A549 (cell line): ENCODE results near the gene ROR1.

ENCODE experiments used
- CEBPB ChIP-seq, 2 experiments: fragments of >200 bp in 1 of 2; sonication (Bioruptor Twin) in 1 of 2; formaldehyde crosslinking in 1 of 2; IDR thresholded peaks; 2 replicates each; pipeline ENCODE4 v1.6.1; 2012 to 2016
- CTCF ChIP-seq: fragments of >200 bp; sonication (Bioruptor Twin); formaldehyde crosslinking; IDR thresholded peaks from 3 replicates; pipeline ENCODE4 v1.5.1; 2016
- EP300 ChIP-seq, 2 experiments: fragments of >200 bp; sonication (Bioruptor Twin); formaldehyde crosslinking; IDR thresholded peaks; 2 replicates in 1 of 2; 3 replicates in 1 of 2; pipeline ENCODE4 v1.6.1; 2016 to 2017
- MAZ ChIP-seq: fragments of 150-350 bp; IDR thresholded peaks from 2 replicates; pipeline ENCODE4 v1.6.1; 2014; ENCODE audit warnings: antibody characterized with exemption, low read depth, low read length, borderline replicate concordance
- POLR2A ChIP-seq: IDR thresholded peaks from 2 replicates; pipeline ENCODE4 v1.6.1; 2012; ENCODE audit warnings: mild to moderate bottlenecking, low read length
- RAD21 ChIP-seq, 2 experiments: fragments of >200 bp in 1 of 2; sonication (Bioruptor Twin) in 1 of 2; formaldehyde crosslinking in 1 of 2; IDR thresholded peaks in 1 of 2; conservative IDR thresholded peaks in 1 of 2; 2 replicates in 1 of 2; 3 replicates in 1 of 2; pipeline ENCODE4 v1.6.1; 2012 to 2018; ENCODE audit warnings: inconsistent platforms in 1 of 2
- REST ChIP-seq: fragments of 200-600 bp; sonication (generic); IDR thresholded peaks from 2 replicates; pipeline ENCODE4 v1.6.1; 2016; ENCODE audit warnings: antibody characterized with exemption, mild to moderate bottlenecking, moderate library complexity
- RFX5 ChIP-seq: fragments of 450-650 bp; IDR thresholded peaks from 2 replicates; pipeline ENCODE4 v1.7.1; 2014; ENCODE audit warnings: antibody characterized with exemption, mild to moderate bottlenecking, moderate library complexity

DNA sequence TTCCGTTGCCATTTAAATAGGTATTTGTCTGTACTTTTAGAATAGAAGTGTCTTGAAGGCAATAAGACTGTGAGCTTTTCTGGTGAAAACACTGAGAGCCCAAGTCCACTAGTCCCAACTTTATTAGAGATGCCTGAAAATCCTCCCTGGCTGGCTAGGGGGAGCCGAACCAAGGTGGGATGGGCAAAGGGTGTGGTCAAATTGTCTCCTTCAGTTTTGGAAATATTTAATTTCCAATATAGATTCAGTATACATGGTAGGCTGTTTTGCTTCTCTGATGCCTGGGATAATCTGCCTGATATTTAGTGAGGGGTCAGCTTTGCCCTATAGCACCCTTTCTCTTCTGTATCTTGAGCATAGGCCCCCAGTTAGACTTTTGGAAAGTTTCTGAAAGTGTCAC is 3.5 kb downstream of the ROR1 start:
- TF ChIP-seq CTCF: no peak
- no peak for TF ChIP-seq POLR2A
- no peak for TF ChIP-seq EP300 (IDR thresholded peaks at IDR 0.05)
- TF ChIP-seq RFX5: no peak
- no peak for TF ChIP-seq CEBPB (IDR thresholded peaks at IDR 0.05)
- no peak for TF ChIP-seq RAD21 (conservative IDR thresholded peaks at IDR 0.05 in 1 of 2, IDR thresholded peaks at IDR 0.05 in 1 of 2)
- no peak for TF ChIP-seq REST
- TF ChIP-seq MAZ: no peak
